Kidney tubule cell (primary cell): ENCODE data around the gene TRAPPC5.

Experiments used
- DNase-seq: peaks from one replicate; pipeline ENCODE4 v3.0.0-alpha.2; 2018; ENCODE audit warnings: low spot score

TRAPPC5 gene

DNA sequence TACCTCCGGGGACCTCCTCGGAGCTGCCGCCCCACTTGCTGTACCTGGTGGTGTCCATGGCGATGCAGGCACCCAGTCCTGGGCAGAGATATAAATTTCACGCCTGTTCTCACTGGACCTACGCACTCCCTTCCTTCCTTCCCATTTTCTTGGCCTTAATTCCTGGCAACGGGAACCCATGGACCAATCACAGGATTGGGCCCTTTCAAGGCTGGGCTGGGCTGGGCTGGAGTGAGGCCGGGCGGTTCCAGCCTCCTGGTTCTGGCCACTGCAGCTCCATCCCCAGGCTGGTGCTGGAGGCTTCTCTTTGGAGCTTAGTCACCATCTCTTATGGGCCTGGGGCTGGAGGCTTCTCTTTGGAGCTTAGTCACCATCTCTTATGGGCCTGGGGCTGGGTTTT is 51.4 kb downstream of the TRAPPC5 start, which contains the start of gene CLEC4G:
CLEC4G (minus strand) TSS at position 66 of the 400 bp plus-strand sequence; CDS start at position 58, 8 bp downstream.
- DNase-seq = no peak

DNA sequence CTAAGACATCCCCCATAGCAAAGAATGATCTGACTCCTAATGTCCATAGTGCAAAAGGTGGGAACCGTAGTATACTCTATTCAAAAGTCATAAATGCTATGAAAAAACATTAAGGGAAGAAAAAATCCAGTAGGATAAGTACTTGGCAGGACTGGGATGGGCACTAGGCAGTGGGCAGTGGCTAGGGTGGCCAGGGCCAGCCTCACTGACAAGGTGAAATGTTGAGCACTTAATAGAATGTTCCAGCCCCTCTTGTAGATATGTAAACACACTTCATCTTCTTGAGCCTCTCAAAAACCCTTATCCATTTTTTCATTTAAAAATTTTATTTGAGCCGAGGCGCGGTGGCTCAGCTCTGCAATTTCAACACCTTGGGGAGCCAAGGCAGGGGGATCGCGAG is 52.7 kb downstream of the TRAPPC5 start:
- no peak for DNase-seq

DNA sequence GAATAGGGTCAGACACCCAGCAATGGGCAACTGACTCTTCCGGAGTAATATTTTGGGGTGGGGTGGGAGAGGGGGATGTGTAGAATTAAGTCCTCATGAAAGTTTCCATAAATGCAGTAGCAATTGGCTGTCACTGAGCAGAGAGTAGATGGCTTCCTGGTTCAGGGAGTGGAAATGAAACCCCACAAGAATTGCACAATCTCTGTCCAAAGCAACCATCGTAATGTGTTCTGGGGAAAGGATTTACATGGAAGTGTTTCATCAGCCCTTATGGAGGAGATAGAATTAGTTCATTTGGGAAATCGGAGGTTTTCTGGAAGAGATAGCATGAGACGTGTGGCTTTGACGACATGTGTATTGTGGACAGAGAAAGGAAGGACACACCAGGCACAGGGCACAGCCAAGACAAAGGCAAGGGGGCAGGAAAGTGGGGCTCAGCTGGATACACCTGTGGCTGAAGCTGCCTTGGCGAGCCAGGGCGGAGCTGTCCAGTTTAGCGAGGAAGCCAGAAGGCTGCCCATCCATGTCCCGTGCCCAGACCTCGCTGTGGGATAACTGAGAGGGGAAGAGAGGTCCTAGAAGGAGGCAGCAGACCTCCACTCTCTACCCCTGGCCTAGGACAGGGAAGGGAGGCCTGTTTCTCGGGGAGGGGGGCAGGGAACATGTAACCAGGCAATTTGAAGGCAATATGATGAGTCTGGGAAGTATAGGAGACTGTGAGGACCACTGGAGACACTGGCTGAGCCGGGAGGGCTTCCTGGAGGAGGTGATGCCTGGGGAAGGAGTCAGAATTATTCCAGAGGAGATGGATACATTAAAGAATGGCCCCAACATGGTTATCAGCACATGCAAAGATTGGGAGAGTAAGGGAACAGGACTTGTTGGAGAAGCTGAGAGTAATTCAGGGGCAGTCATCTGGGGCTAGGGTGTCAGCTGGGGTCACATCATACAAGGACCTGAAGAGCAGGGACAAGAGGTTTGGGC is 53.9 kb downstream of the TRAPPC5 start:
- DNase-seq = no peak

DNA sequence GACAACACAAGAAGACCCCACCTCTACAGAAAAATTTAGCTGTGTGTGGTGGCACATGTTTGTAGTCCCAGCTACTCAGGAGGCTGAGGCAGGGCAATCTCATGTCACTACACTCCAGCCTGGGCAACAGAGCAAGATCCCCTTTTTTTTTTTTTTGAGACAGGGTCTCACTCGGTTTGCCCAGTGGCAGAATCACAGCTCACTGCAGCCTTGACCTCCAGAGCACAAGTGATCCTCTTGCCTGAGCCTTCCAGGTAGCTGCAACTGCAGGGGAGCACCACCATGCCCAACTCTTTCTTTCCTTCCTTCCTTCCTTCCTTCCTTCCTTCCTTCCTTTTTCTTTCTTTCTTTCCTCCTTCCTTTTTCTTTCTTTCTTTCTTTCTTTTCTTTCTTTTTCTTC is 55.5 kb downstream of the TRAPPC5 start:
- DNase-seq = no peak

DNA sequence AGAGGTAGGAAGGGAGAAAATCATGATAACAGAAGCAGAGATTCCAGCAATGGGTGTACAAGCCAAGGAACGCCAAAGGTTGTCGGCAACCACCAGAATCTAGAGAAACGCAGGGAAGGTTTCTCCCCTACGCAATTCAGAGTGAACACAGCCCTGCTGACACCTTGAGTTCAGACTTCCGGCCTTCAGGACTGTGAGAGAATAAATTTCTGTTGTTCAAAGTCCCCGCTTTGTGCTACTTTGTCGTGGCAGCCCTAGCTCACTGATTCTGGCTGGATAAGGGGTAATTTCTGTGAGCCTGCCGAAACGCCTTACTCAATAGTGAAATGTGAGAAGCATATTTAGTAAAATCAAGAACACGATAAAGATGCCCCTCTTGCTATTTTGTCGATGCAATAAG is 56.6 kb downstream of the TRAPPC5 start:
- DNase-seq = no peak
